HL-60/S4 treated with retinoic acid at 250 ng/mL for 4 days and 3 days (cell line): ENCODE data around the gene KAZN.

Experiments
- in situ Hi-C: fragments of 300-500 bp; cut with MboI; formaldehyde crosslinking; loops from 2 replicates; pipeline ENCODE4 v1.7.0; 2022; ENCODE audit warnings: low sequenced_read_pairs

KAZN gene

DNA sequence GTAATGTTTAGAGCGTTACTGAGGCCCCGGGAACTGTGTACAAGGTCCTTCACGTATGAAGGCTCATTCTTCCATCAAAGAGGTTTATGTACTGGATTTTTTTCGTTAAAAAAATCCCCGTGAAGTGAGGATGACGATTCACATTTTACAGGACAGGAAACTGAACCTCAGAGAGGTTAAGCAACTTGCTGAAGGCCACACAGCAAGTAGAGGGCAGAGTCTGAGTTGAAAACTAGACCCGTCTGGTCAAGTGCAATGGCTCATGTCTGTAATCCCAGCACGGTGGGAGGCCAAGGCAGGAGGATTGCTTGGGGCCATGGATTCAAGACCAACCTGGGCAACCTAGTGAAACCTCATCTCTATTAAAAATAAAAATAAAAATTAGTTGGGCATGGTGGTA, 140.2 kb downstream of the KAZN start:
- in situ Hi-C loops = no loop called here

DNA sequence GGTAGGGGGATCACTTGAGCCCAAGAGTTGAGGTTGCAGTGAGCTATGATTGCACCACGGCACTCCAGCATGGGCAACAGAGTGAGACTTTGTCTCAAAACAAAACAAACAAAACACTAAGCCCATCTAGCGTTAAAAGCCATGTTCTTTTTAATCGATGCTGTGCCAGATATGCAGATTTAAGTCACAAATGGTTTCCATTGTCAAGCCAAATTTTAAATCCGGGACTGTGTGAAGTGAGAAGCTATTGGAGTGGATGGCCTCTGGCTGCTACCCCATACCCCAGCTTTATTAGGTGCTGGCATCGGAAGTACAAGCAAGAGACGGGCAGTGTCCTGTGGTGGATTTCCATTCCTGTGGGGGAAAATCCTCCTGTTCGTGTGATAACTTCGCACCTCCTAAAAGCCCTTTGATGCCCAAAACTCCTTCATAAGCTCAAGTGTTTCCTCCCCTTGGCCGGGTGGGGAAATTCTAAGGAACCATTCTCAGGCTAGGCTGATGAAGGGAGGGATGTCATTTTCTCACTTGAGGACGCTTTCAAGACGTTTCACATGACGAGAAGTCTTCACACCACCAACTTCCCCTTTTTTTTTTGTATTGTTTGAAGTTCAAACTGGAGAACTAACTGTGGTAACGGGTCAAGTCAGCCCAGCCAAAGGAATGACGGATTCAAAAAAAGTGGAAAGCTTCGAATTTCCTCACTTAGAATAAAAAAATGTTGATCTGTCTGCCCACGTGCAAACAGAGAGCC, 140.8 kb downstream of the KAZN start:
- in situ Hi-C loops = no loop called here

DNA sequence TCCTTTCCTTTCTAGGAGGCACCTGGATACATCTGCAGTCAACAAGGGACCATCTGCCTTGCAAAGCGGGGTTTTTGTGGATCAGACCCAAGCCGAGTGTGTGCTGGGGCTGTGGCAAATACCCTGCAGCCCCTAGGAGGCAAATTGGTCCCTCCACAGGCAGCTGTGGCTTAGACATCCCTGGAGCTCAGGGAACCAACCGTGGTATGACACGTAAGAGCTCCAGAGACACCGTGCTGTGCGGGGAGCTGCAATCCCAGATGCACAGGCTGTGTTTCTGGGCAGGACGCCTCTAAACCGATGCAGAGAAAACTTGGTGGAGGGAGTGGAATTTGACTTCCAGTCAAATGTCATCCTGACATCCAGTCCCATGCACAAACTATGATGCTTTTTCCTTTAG, 141.5 kb downstream of the KAZN start:
- in situ Hi-C loops = no loop called here

DNA sequence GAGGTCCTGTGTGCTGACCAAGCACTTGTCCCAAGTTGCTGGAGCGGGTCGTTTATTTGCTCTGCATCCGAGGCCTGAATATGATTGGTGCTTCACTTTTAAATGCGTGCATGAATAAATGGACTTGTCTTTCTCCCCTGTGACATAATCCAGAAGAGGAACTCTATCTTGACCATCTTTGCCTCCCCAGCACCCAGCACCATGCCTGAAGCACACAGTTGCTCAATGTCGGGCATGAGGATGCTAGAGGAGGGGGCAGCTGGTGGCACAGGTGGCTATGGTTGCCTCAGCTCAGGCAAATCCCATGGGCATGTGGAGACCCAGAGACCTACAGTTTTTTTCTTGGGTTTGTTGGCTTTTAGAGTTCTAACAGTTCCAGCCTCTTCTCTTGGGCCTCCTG, 142.6 kb downstream of the KAZN start:
- in situ Hi-C loops = no loop called here

DNA sequence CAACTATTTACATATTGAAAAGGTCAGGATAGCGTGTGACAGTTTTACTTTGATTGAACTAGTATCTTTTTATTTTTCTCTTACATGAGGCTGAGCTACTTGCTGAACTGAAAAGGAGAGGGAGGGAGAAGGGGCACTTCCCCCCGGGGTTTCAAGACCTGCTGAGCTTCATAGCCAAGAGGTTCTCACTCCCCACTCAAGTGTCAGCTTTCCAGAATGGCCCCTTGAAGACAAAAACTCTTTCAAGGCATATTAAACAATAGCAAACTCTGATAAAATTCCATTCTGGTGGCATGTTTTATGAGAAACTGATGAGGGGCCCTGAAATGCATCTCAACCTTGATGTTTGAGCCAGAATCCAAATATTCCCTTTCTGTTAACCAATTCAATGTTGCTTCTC, 143.0 kb downstream of the KAZN start:
- in situ Hi-C loops = no loop called here

DNA sequence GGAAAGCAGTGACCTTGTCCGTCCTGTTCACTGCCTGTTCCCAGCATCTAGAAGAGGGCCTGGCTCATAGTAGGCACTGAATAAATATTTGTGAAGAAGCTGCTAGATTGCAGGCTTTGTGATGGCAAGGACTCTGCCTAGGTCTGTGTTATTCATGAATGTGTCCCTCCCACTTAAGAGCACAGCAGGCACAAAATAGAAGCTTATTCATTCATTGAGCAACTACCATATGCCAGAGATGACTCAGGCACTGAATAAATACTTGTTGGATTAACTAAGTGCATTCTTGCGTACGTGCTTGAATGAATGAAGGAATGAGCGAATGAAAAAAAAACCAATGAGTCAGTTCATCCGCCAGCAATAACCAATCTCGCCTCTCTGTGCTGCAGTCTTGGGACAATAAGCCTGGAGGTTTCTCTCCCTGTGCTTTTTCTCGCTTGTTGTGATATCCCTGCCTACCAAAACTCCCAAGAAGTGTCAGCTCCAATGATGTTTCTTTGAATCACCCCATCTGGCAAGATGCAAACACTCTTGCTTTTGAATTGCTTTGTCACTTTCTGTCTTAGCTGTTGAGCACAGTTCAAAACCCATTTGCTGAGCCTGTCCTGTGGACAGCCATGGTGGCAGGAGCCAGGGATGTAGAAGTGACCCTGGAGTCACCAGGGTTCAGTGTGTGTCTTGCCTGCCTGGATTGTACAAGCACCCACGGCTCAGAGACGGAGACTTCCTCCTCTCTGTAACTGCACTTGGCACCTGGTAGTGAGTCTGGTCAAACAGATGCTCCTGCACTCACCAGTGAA, 143.9 kb downstream of the KAZN start:
- in situ Hi-C loops = no loop called here

DNA sequence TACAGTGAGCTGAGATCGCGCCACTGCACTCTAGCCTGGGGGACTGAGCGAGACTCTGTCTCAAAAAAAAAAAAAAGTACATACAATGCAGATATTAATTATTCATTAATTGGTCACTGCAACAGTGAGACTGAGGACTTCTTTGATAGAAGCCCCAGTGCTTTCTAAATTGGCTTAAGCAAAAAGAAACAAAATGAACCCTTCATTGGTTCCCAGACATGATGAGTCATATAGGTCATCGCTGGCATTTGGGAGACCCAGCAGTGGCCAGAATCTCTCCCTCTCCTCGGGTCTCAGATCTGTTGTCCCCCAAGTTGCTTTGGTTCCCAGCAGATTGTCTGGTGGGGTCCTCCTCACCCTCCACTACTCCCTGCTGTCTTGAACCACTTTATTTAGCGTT, 144.9 kb downstream of the KAZN start:
- in situ Hi-C loops = no loop called here

DNA sequence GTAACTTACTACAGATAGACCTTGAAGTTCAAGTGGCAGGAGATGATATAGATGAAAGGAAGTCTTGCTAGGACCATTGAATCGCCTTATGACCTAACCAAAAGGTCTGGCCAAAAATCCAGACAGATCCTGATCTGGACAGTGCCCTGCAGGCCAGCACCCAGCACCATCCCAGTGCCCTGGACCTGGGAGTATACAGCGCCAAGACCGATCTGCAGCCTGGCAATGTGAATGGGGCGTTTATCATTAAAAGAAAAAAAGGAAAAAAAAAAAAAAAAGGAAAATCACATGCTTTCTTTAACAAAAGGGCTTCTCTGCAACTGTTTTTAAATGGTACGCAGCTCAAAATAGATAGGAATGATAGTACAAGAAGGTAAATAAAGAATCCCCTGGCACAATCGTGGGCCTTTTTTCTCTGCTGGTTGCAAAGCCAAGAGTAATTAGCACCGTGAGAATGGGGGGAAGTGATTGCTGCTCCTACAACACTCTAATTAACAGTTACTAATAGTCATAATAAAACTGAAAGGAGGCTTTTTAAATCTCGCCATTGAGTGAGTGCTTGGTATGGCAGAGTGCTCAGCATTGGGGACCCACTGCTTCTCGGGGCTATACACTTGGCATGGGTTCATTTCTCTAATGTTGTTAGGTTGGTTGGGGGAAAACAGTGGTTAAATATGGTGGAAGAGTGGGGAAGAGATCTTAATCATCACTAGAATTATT, 146.7 kb downstream of the KAZN start:
- in situ Hi-C loops = no loop called here

DNA sequence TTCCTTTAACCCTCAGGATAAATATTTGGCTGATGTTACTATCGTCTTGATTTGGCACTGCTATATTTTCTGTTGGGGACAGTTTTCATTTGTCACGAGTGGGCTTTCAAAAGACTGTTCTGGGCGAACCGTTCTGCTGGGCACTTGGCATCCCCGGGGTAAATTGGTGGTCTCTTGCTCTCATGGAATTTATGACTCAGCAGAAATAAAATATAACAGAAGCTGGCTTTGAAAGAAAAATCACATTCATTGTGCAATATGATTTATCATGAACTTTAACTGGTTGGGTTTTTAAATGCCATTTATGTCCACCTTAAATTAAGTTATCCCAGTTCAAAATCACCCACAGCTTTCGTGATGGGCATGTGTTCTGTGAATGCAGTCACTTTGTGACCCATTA, 147.3 kb downstream of the KAZN start:
- in situ Hi-C loops = no loop called here

DNA sequence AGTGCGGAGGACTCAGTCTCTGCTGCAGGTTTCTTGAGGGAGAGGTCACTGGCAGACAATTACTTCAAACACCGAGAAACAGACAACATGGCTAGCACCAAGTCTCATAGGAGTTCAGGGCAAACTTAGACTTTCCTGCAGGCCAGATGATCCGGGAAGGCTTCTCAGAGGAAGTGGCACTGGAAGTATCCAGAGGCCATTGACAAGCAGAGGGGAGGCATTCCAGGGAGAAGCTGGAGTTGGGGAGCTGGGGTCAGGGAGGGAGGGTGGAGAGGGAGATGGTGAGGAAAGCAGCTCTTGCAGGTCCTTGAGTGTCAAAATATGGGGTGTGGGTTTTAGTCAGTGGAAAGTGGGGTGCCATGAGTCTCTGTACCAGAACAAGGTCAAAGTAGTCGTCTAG, 147.9 kb downstream of the KAZN start:
- in situ Hi-C loops = no loop called here

DNA sequence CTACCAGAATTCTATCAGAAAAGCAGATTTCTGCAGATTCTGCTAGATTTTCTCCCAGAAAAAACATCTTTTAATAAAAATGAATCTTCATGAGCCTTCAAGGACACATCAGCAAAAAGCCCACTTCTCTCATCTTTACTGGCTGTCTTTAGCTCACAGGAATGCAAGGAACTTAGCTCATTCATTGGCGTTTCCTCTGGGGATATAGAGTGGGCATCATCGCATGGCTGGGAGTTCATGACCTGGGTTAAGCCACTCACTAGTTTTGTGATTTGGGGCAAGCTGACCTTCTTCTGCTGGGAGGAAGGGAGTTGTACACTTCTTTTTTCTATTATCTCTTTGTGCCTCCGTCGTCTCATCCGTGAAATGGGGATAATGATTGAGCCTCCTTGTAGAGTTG, 149.7 kb downstream of the KAZN start:
- in situ Hi-C loops = no loop called here

DNA sequence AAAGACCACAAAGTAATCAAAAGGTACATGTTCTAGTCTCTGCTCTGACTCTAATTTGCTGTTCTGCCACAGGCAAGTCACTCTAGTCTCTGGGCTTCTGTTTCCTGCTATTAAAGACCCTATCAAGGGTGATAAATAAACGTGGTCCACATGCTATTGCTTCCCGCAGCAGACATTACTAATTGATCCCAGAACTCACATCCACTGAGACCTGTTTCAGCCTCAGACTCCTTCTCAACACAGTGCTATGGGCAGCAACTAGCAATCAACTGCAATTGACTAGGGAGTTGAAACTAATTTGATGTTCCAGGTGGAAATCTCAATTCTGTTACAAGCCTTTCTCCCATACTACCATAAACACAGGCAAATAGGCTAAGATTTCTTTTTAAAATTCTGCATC, 150.5 kb downstream of the KAZN start:
- in situ Hi-C loops = no loop called here

DNA sequence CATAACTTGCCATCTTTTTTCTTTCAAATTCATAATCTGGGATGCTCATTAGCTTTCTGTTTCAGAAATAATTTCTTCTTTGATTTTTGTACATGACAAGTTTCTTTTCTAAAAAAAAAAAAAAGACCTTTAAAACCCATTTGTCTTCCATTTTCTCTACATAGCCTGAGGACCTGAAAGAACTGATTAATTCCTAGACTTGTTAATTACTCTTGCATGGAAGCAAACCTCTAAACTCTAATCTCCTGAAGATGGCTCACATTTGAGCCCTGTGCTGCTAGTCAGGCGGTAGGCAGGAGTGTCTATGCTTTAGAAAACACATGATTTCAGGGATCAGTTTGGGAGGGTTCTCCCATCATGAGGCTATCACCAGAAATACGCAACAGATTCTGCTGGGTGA, 152.0 kb downstream of the KAZN start:
- in situ Hi-C loops = no loop called here

DNA sequence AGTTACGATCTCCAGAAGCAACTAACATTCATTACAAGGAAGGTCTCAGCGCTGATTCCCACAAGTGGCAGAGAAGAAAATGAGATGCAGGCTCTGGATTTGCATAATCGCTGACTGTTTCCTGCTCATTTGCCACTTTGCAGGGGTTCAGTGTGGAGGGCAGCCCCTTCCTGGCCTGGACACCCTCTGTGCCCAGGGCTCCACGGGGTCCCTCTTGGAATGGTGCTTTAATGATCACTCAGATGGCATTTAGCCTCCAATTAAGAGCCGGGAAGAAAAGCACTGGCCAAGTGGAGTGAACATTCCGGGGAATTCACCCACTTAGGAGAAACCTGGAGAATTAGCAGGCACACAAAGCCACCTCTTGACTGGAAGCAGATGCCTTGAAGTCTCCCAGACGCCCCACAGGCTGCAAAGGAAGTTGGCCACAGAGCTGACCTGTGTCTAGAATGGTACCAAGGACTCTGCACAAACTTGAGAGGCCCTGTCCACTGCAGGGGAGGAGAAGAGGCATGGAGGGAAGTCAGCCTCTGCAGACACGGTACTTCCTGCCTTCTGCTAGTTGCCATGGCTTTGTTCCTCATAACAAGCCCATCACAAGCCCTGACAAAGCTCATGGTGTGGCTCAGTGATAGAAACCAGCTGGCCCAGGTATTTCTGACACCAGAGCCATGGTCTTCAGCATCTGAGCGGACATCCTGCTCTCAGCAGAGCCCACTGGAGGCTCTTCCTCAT, 157.2 kb downstream of the KAZN start:
- in situ Hi-C loops = no loop called here

DNA sequence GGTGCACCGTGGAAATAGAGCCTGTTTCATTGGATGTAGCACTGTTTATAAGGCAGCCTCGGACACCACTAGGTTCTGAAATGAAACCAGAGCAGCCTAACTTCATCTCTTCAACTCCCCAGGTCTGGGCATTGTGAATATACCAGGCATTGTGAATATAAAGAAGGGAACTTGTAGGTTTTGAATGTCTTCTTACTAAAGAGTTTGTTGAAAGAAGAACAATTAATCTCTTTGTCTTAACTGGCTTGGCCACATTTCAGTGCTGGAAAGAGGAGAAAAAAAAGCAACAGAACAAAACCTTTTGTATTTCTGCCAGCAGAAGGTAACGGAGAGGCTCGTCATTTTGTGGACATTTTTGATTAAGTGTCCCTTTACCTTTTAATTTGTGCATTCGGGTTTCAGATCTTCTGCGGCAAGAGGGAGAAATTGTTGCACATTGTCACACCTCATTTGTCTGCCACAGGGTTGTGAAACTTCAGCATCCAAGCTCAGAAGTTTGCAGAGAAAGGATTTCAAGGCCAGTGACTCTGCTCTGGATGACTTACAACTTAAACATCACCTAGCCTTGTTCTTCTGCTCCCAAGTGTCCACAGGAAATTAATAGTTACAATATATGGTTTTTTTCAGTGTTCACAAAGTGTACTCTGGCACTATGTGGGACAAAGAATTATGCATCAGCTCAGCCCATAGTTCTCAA, 158.3 kb downstream of the KAZN start:
- in situ Hi-C loops = no loop called here

DNA sequence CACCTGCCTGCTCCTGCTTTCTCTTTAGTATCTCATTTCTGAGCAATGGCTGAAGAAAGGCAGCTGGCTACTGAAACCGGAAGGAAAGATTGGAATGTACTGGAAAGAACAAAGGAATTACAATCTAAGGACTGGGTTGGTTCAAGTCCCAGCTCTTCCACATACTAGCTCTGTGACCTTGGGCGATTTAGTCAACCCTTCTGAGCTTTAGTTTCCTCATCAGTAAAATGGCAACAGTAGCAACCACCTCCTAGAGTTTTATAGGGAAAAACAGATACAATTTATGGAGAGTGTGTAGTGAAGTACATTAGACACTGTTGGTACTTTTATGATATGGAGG, 158.8 kb downstream of the KAZN start:
- in situ Hi-C loops = no loop called here

DNA sequence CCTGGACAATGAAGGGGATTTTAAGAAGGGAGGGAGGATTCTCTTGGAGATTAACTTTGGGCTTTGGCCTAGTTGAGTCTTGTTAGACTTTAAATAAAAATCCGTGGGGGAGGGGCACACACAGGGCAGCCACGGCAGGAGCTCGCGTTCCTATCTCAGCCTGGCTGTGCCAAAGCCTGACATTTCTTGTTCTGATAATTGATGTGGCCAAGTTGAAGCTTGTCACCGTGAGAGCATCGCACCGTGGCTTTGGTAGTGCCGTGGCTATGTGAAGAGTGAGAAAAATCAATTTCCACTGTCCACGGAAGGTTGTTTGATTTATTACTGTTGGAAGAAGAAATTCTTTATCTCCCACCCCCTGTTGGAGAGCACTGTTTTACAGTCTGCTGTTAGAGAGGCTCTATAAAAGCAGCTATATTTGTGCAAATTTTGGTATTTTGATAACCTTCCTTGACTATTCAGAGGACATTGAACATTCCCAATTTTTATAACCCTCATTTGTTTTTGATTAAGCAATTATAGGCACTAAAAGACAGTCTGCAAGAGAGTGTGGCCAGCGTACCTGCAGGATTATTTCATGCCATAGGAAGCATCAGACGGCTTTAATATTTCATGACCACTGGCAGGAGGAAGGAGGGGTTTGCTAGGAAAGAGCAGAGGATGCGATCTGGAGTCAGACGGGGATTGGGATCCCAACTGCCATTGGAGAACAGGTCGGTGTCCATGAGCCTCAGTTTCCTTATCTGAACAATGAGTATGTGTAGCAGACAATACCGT, 160.7 kb downstream of the KAZN start:
- in situ Hi-C loops = no loop called here

DNA sequence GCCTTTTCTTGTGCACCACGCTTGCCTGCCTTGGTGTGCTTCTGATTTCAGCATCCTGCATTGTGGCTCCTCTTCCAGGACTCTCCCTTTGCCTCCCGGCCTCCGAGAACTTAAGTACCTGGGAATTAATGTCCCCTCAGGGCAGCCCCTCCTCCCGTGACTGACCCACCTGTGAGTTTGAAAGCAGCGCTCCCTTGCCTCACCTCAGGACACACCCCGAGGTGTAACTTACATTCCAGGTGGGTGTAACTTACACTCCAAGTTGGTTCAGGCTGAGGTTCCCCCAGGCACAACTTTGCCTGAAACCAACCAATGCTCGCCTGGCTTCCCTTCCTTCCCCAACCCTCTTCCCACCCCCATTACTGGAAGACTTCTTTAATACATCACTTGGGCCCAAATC, 161.4 kb downstream of the KAZN start:
- in situ Hi-C loops = no loop called here

DNA sequence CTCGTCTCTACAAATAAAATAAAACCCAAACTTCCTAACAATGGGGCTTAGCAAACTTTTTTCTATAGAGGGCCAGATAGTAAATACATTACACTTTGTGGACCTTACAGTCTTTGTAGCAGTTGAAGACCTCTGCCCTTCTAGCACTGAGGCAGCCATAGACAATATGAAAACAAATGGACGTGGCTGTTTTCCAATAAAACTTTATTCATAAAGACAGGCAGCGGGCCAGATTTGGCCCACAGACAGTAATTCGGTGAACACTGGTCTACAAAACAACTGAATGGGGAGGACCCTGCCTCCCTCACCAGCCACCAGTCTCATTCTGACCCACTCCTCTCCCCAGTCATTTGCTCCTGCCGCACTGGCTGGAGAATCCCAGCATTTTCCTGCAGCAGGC, 162.3 kb downstream of the KAZN start:
- in situ Hi-C loops = no loop called here
